ENCODE results near the gene GPR45. TPM values are rescaled to one million over a fixed set of nuclear protein-coding genes. Genes with fewer than 3 reads are reported as not detected.
"Not testable (repeated sequence)": the region's sequence is repeated elsewhere in the genome, so short reads cannot be mapped to it uniquely, and the experiment has no call there.

The GPR45 gene
- total RNA-seq, 2 donors from 2014 or later: not detected

DNA sequence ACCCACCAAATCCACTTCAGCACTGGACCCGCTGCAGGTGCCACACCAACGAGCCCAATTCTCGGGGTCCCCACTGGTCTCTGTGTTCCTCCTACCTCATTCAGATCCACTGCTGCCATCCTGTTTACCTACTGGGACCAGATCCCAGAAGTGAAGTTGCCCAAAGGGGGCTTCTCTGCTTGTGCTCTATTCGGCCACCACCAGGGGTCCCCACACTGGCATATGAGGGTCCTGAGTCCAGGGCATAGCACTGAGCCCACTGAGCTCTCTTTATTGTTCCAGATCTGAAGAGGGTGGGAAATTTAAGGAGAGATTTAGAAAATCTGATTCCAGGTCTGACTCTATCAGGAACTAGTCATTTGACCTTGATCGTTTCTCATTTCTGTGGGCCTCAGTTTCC lies 2.4 kb downstream of the GPR45 start:
- H3K4me3 Mint-ChIP-seq: no peak overlapping the region
- DNase-seq (ENCODE audit: low spot score) (peak; percentile 22), ATAC-seq (no peak)
- no peak overlapping the region for H3K27ac Mint-ChIP-seq
- peaks cover 0 to 2% of the 10 kb centered on the region in 2 donors for H3K27me3 Mint-ChIP-seq
- H3K36me3 Mint-ChIP-seq: no peaks in the 10 kb centered on the region
- H3K4me1 Mint-ChIP-seq (ENCODE audit: low read depth in 2 of 2): no peaks in the 10 kb centered on the region
- H3K9me3 Mint-ChIP-seq: no peaks in the 10 kb centered on the region

DNA sequence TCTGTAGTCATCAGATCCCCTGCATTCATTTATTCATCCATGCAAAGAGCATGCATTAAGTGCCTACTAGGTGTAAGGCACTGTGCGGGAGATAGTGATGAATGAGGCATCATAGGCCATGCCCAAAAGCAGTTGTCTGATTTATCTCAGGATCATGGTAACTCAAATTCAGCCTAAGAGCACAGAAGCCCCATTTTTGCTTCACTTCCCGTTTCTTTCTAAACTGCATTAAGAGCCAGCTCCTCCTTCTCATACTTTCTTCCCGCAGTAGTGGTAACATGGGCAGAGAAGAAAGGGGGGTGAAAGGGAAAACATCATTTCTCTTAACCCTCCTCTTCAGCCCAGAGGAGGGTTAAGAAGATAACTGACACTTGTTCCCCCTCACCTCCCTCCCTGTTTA lies 2.9 kb downstream of the GPR45 start:
- Mint-ChIP-seq H3K27me3 (no peaks in the 10 kb centered on the region), H3K4me1 (ENCODE audit: low read depth in 2 of 2) (no peaks in the 10 kb centered on the region), H3K9me3 (no peaks in the 10 kb centered on the region), H3K4me3 (no peak overlapping the region), H3K27ac (no peak overlapping the region), H3K36me3 (no peaks in the 10 kb centered on the region)
- DNase-seq (ENCODE audit: low spot score) (peak; percentile 28), ATAC-seq (no peak)

DNA sequence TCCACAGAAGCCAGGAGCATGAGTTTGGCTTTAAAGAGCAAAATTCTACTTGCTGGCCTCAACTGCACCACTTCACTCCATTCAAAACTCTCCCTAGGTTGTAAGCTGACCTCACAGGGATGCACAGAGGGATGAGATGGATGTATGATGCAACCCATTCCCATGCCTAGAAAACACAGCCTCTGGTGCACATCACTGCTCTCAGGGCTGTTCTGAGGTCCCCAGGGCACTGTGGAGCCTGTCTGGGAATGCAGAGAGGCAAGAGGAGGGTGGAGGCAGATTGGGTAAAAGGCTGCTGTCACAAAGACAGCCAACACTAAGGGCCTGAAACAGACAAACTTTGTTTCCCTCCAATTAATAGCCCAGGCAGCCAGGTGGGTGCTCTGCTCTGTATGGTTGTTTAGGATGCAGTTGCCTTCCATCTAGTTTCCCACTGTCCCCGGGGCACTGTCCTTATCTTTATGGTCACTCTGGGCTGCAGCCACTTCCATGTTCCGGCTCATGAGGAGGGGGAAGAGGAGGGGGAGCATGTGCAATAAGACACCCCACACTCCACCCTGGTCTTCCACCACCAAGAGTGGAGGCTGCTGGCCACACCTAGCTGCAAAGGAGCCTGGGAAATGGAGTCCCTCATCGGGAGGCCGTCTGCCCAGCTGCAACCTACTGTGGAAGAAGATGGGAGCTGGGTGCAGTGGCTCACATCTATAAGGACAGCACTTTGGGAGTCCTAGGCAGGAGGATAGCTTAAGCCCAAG lies 7.0 kb downstream of the GPR45 start:
- Mint-ChIP-seq H3K9me3 (no peaks in the 10 kb centered on the region), H3K27ac (no peak overlapping the region), H3K36me3 (no peaks in the 10 kb centered on the region), H3K4me3 (no peak overlapping the region), H3K4me1 (ENCODE audit: low read depth in 2 of 2) (no peaks in the 10 kb centered on the region), H3K27me3 (peaks cover 0 to 2% of the 10 kb centered on the region in 2 donors)
- no peak for ATAC-seq
- DNase-seq (ENCODE audit: low spot score): no peak

DNA sequence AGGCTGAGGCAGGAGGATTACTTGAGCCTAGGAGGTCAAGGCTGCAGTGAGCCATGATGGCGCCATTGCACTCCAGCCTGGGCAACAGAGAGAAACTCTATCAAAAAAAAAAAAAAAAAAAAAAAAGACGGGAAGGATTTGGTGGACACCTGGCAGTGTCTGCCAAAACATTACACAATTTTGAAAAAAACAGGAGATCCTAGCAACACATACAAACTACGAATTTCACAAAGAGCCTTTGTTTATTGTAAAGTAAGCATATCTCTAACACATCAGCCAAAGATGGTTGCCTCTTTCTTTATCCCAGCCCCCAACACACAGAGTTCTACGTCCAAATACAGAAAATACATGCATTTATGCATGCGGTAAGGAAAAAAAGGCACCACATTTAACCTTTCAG lies 7.6 kb downstream of the GPR45 start:
- H3K4me1 Mint-ChIP-seq (ENCODE audit: low read depth in 2 of 2): no peaks in the 10 kb centered on the region
- peaks cover 0 to 2% of the 10 kb centered on the region in 2 donors for H3K27me3 Mint-ChIP-seq

DNA sequence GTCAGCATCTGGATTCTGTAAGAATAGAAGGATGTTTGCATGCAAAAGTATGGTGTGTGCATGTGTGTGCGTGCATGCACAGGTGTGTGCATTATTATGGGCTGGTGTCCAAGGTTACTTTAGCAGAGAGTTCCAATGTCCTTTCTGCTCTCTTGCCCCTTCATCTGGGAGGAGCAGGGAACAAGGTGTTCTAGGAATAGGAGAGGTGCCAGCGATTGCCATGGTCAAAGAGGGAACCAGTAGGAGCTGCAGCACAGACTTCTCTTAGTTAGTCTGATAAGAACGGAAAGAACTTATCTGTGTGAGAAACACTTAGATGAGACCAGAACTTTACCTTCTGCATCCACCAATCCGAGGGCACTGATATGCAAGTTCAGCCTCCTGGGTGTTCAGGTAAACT lies 8.3 kb downstream of the GPR45 start:
- Mint-ChIP-seq H3K4me1 (ENCODE audit: low read depth in 2 of 2) (no peaks in the 10 kb centered on the region), H3K27ac (no peak overlapping the region), H3K36me3 (no peaks in the 10 kb centered on the region), H3K4me3 (no peak overlapping the region), H3K9me3 (no peaks in the 10 kb centered on the region), H3K27me3 (peaks cover 0 to 2% of the 10 kb centered on the region in 2 donors)
- no peak for DNase-seq (ENCODE audit: low spot score)
- peak in 1 of 2 donors; percentile 17 for ATAC-seq

More for the DNA sequence above, 7.6 kb downstream of the GPR45 start:
- no peak for DNase-seq (ENCODE audit: low spot score)
- Mint-ChIP-seq H3K4me3 (no peak overlapping the region), H3K9me3 (no peaks in the 10 kb centered on the region), H3K36me3 (no peaks in the 10 kb centered on the region), H3K27ac (no peak overlapping the region)
- ATAC-seq: no peak

DNA sequence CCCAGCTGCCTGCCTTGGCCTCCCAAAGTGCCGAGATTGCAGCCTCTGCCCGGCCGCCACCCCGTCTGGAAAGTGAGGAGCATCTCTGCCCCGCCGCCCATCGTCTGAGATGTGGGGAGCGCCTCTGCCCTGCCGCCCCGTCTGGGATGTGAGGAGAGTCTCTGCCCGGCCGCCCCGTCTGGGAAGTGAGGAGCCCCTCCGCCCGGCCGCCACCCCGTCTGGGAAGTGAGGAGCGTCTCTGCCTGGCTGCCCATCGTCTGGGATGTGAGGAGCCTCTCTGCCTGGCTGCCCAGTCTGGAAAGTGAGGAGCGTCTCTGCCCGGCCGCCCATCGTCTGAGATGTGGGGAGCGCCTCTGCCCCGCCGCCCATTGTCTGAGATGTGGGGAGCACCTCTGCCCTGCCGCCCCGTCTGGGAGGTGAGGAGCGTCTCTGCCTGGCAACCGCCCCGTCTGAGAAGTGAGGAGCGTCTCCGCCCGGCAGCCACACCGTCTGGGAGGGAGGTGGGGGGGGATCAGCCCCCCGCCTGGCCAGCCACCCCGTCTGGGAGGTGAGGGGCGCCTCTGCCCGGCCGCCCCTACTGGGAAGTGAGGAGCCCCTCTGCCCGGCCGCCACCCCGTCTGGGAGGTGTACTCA lies 9.6 kb downstream of the GPR45 start:
- H3K27me3 Mint-ChIP-seq; H3K4me1 Mint-ChIP-seq (ENCODE audit: low read depth in 2 of 2); ATAC-seq; H3K9me3 Mint-ChIP-seq; H3K36me3 Mint-ChIP-seq; H3K4me3 Mint-ChIP-seq; H3K27ac Mint-ChIP-seq; DNase-seq (ENCODE audit: low spot score): not testable (repeated sequence)

DNA sequence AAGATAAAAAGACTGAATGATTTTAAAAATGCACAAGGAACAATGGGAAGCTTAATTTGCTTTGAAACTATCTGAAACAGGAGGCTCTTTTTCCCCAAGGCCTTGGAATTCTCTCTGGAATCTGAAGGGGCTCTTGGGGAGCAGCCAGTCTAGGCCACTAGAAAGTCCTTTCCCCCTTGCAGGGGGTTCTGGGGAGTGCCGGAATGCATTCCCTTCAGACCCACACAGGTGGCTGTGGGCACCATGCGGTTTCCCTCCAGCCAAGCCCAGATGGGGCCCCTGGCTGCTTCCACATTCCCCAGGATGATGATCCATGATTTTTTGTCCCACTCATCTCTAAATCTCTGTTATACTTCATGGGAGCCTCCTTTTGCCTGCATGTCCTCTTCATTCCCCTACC lies 10.7 kb downstream of the GPR45 start:
- no peak for ATAC-seq
- no peaks in the 10 kb centered on the region for H3K9me3 Mint-ChIP-seq
- H3K27me3 Mint-ChIP-seq: peaks cover 0 to 2% of the 10 kb centered on the region in 2 donors
- no peak overlapping the region for H3K27ac Mint-ChIP-seq
- no peak for DNase-seq (ENCODE audit: low spot score)
- H3K4me1 Mint-ChIP-seq (ENCODE audit: low read depth in 2 of 2): no peaks in the 10 kb centered on the region
- no peak overlapping the region for H3K4me3 Mint-ChIP-seq
- no peaks in the 10 kb centered on the region for H3K36me3 Mint-ChIP-seq

DNA sequence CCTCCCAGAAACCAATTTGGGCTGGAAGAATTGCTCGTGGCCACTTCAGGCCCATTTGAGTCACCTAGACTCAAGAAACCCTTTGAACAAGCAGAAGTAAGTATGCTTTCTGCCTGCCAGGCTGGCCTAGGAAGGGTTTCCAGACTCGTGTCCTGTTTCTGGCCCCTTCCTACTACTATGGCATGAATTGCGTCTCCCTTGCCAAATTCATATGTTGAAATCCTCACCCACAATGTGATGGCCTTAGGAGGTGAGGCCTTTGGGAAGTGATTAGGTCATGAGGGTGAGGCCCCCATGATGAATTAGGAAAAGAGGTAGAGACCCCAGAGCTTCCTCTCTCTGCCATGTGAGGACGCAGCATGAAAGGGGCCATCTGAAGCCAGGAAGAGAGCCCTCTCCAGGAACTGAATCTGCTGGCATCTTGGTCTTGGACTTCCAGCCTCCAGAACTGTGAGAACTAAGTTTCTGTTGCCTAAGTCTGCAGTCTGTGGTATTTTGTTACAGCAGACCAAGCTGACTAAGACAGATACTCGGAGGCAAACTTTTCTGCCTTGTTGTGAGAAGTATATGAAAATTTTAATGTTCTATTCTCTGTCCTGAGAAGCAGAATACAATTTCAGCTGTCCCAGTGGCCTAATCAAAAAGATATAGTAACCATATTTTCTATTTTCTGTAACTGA lies 13.1 kb downstream of the GPR45 start:
- Mint-ChIP-seq H3K27ac (no peak overlapping the region), H3K4me1 (ENCODE audit: low read depth in 2 of 2) (no peaks in the 10 kb centered on the region), H3K36me3 (no peaks in the 10 kb centered on the region), H3K9me3 (no peaks in the 10 kb centered on the region), H3K4me3 (no peak overlapping the region), H3K27me3 (peaks cover 0 to 2% of the 10 kb centered on the region in 2 donors)
- no peak for DNase-seq (ENCODE audit: low spot score)
- no peak for ATAC-seq

DNA sequence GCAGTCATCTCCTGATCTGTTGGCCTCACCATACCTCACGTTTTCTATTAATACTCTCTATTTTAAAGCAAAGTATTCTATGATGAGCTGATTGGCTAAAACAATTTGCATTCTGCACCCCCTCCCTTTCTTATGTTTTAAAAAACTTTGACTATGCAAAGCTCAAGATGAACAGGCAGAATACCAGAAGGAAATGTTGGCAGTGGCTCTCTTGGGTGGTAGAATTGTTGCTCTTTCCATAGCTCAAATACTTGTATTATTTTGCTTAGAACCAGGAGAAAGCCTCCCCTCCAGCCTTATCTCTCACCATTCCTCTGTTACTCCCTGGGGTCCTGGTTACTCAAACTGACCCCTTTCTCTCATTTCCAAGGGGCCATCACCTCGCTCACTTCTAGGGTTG lies 14.4 kb downstream of the GPR45 start:
- no peaks in the 10 kb centered on the region for H3K9me3 Mint-ChIP-seq
- no peaks in the 10 kb centered on the region for H3K36me3 Mint-ChIP-seq
- no peak overlapping the region for H3K4me3 Mint-ChIP-seq
- no peak for DNase-seq (ENCODE audit: low spot score)
- H3K4me1 Mint-ChIP-seq (ENCODE audit: low read depth in 2 of 2): no peaks in the 10 kb centered on the region
- no peak overlapping the region for H3K27ac Mint-ChIP-seq
- H3K27me3 Mint-ChIP-seq: peaks cover 0 to 2% of the 10 kb centered on the region in 2 donors
- no peak for ATAC-seq

DNA sequence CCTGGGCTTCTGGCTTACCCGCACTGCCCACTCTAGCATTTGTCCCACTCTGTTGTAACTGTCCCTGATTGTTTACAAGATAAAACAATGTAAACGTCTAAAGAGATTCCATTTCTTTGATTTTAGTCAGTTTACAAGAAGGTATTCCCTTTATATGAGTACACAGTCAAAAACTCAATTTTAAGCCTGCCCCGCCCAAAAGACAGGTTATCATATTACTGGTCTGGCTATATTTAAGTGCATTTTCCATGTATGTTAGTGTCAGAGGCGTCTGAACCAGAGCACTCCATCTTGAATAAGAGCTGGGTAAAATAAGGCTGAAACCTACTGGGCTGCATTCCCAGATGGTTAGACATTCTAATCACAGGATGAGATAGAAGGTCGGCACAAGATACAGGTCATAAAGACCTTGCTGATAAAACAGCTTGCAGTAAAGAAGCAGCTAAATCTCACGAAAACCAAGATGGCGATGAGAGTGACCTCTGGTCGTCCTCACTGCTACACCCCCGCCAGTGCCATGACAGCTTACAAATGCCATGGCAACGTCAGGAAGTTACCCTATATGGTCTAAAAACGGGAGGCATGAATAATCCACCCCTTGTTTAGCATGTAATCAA lies 15.0 kb downstream of the GPR45 start:
- DNase-seq (ENCODE audit: low spot score) (no peak), ATAC-seq (no peak)
- no peaks in the 10 kb centered on the region for H3K36me3 Mint-ChIP-seq
- no peaks in the 10 kb centered on the region for H3K9me3 Mint-ChIP-seq
- peaks cover 0 to 2% of the 10 kb centered on the region in 2 donors for H3K27me3 Mint-ChIP-seq
- no peak overlapping the region for H3K27ac Mint-ChIP-seq
- no peak overlapping the region for H3K4me3 Mint-ChIP-seq
- no peaks in the 10 kb centered on the region for H3K4me1 Mint-ChIP-seq (ENCODE audit: low read depth in 2 of 2)

DNA sequence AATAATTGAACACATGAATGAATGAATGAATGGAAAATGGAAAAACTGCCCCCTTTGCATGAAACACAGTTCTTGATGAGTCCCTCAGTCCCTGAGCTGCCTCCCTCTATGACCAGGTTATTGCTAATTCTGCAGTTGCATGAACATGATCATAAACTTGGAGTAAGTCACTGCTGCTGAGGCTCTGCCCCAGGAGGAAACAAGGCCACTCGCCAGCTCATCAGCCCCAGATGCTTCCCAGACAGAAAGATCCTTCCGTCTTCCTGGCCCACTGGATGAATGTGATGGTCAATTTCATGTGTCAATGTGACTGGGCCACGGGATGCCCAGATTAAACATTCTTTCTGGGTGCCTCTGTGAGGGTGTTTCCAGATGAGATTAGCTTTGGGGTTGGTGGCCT lies 16.4 kb downstream of the GPR45 start:
- no peaks in the 10 kb centered on the region for H3K9me3 Mint-ChIP-seq
- H3K27me3 Mint-ChIP-seq: no peaks in the 10 kb centered on the region
- no peaks in the 10 kb centered on the region for H3K36me3 Mint-ChIP-seq
- H3K4me1 Mint-ChIP-seq (ENCODE audit: low read depth in 2 of 2): no peaks in the 10 kb centered on the region
- no peak overlapping the region for H3K27ac Mint-ChIP-seq
- ATAC-seq (no peak), DNase-seq (ENCODE audit: low spot score) (no peak)
- H3K4me3 Mint-ChIP-seq: no peak overlapping the region

DNA sequence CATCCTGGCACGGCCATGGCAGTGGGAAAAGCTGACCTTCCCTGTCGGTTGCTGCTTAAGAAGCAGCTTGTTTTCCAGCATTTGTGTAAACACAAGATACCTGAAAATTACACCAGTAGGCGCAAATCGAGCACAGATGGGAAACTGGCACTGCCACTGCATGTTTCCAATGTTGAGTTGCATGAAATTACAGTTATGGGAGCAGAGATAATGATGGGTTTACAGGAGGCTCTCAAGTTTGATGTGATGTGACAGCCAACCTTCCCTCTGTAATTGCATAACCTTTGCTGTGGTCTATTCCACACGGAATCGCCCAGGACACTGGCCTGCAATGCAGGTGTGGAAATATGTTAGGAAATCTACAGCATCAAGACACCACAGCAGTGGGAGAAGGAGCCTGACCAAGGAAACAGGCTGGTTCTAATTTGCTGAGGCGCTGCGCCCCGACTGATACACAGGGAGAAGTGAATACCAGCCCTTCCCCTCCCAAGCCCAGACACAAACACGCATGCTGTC lies 17.4 kb downstream of the GPR45 start:
- no peaks in the 10 kb centered on the region for H3K36me3 Mint-ChIP-seq
- ATAC-seq: no peak
- no peak overlapping the region for H3K27ac Mint-ChIP-seq
- H3K4me3 Mint-ChIP-seq: no peak overlapping the region
- no peak for DNase-seq (ENCODE audit: low spot score)
- no peaks in the 10 kb centered on the region for H3K4me1 Mint-ChIP-seq (ENCODE audit: low read depth in 2 of 2)
- no peaks in the 10 kb centered on the region for H3K9me3 Mint-ChIP-seq
- no peaks in the 10 kb centered on the region for H3K27me3 Mint-ChIP-seq

DNA sequence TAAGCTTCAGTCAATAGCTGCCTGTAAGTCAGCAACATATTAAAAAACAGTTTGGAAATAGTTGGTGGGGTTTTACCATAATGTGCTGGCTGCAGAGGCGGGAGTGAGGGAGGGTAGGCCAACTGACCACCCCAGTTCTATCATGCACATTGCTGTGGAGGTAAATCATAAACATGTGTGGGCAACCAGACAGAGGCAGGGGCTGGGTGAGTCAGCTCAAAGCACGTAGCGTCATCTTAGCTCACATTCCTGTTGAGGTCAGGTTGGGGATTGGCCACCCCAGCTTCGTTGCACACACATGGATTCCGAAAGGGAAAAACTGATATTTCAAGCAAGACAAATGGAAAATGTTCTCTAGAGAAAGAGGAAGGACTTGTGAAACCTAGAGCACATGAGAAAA lies 19.5 kb downstream of the GPR45 start:
- ATAC-seq: no peak
- Mint-ChIP-seq H3K4me1 (ENCODE audit: low read depth in 2 of 2) (no peaks in the 10 kb centered on the region), H3K36me3 (no peaks in the 10 kb centered on the region), H3K27ac (no peak overlapping the region), H3K4me3 (no peak overlapping the region), H3K27me3 (no peaks in the 10 kb centered on the region), H3K9me3 (no peaks in the 10 kb centered on the region)
- no peak for DNase-seq (ENCODE audit: low spot score)

DNA sequence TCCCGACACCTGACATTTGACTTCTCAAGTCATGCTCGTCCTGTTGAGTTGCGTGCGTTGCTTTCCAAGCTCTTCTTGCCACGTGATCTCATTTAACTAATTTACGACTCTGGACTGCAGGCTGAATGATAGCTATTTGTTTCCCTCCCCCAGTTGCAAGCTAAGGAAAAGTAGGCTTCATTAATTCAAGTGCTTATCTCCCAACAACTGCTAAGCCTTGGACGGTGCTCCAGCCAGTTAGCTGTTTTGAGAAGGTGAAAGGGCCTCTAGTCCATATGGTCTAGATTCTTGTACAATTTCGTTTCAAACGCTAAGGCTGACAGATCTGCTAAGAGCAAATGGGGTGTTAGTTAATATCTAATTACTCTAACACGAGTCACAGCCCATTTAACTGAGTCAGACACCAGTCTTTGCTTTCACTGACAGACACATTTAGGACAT lies 21.1 kb downstream of the GPR45 start:
- no peak for DNase-seq (ENCODE audit: low spot score)
- Mint-ChIP-seq H3K9me3 (no peaks in the 10 kb centered on the region), H3K27me3 (no peaks in the 10 kb centered on the region), H3K4me1 (ENCODE audit: low read depth in 2 of 2) (no peaks in the 10 kb centered on the region), H3K4me3 (no peak overlapping the region), H3K36me3 (no peaks in the 10 kb centered on the region), H3K27ac (no peak overlapping the region)
- ATAC-seq: no peak

All from natural killer cell treated with Interleukin-12 subunit alpha and Interleukin-12 subunit beta and Interleukin-15 and Interleukin-18, amount 100 ng/mL, for 72 hours (primary cell).